ENCODE data around the gene RPL32. TPM values are rescaled to one million over a fixed set of nuclear protein-coding genes. Genes with fewer than 3 reads are reported as not detected.

The RPL32 gene
- total RNA-seq, 1 experiment from 2014 or later, result 1,853 TPM

DNA sequence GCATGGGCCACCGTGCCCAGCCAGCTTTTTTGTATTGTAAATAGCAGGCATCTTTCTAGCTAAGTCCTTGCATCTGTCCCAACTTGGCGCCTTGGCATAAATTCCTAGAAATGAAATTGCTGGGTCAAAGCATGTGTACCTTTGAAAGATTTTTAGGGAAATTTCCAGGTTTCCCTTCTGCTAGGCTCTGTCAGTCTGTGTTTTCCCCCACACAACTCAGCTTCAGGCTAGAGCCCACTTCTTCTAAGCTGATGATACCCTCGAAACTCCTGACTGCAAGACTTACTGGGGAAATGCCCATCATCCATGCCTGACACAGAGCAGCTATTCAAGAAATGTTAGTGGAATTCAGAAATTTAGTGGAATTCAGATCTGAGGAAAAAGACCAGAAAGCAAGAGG, 10.8 kb upstream of the RPL32 start:
- H3K9me3 ChIP-seq (ENCODE audit: control insufficient read depth in 1 of 2, insufficient read depth in 1 of 2, low read depth in 1 of 2, low read length in 2 of 2), result no peaks in the 10 kb centered on the region
- CTCF ChIA-PET, result interaction anchor here (1.6 kb wide), 1 partner anchor 11 kb away, joined by 8 read pairs; the partner anchor contains the start of gene RPL32
- no peak overlapping the region for H3K4me3 ChIP-seq (replicated peaks in 1 of 2; ENCODE audit: low read depth in 1 of 2, low read length in 2 of 2)
- no peaks in the 10 kb centered on the region for H4K20me1 ChIP-seq (ENCODE audit: insufficient read depth)
- H3K79me2 ChIP-seq (ENCODE audit: insufficient read depth, low read length), result no peaks in the 10 kb centered on the region
- RAD21 ChIA-PET (ENCODE audit: low non-redundant PET in 1 of 2, low total read pairs in 2 of 2, uncharacterized antibody in 2 of 2, unreplicated experiment in 2 of 2), result no interaction called here
- no peak overlapping the region for H3K9ac ChIP-seq (ENCODE audit: low read length)
- peaks cover 0 to 4% of the 10 kb centered on the region in 2 experiments; a peak in 1 of 4 replicates for H3K4me1 ChIP-seq (ENCODE audit: control insufficient read depth in 1 of 2, insufficient read depth in 2 of 2, low read length in 2 of 2)
- H3K9me2 ChIP-seq (ENCODE audit: insufficient read depth), result no peaks in the 10 kb centered on the region
- DNase-seq (ENCODE audit: low read depth, low spot score), result no peak
- H2AFZ ChIP-seq (ENCODE audit: low read depth, low read length, poor library complexity, severe bottlenecking), result no peak overlapping the region
- no peak overlapping the region for H3K4me2 ChIP-seq (ENCODE audit: low read length)
- H3K27me3 ChIP-seq (ENCODE audit: insufficient read depth, low read length), result peaks cover 9% of the 10 kb centered on the region; the same call in 1 of the 2 replicates
- intact Hi-C loops (cut with micrococcal nuclease), result no loop called here
- POLR2A ChIA-PET, result interaction anchor here (1.7 to 1.8 kb wide), 2 partner anchors 10 to 21 kb away, joined by 4 to 6 read pairs; partner anchors contain the start of gene RPL32
- no peak overlapping the region for H3K27ac ChIP-seq (ENCODE audit: low read depth, low read length)
- no TSS peak for BruUV-seq (replicated peaks)
- TF ChIP-seq, protein P1, sequence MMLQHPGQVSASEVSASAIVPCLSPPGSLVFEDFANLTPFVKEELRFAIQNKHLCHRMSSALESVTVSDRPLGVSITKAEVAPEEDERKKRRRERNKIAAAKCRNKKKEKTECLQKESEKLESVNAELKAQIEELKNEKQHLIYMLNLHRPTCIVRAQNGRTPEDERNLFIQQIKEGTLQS (IDR thresholded peaks at IDR 0.05), result no peak
- no peaks in the 10 kb centered on the region for H3K36me3 ChIP-seq (ENCODE audit: control insufficient read depth in 1 of 2, insufficient read depth in 2 of 2, low read length in 2 of 2)
- no peak for ATAC-seq

DNA sequence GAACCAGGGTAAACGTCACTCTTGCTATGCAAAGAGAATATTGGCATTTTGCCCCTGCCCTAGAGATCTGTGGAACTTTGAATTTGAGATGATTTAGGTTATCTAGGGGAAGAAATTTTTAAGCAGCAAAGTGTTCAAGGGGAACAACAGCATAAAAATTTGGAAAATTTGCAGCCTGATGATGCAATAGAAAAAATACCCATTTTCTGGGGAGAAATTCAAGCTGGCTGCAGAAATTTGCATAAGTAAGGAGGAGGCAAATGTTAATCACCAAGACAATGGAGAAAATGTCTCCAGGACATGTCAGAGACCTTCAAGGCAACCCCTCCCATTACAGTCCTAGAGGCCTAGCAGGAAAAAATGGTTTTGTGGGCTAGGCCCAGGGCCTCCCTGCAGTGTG, 4.4 kb upstream of the RPL32 start:
- Histone ChIP-seq H3K4me2 (ENCODE audit: low read length) (no peak overlapping the region), H2AFZ (ENCODE audit: low read depth, low read length, poor library complexity, severe bottlenecking) (no peak overlapping the region), H3K27ac (ENCODE audit: low read depth, low read length) (no peak overlapping the region), H3K4me1 (ENCODE audit: control insufficient read depth in 1 of 2, insufficient read depth in 2 of 2, low read length in 2 of 2) (peaks cover 0 to 5% of the 10 kb centered on the region in 2 experiments; a peak in 1 of 4 replicates), H3K9me2 (ENCODE audit: insufficient read depth) (no peaks in the 10 kb centered on the region), H4K20me1 (ENCODE audit: insufficient read depth) (no peaks in the 10 kb centered on the region), H3K36me3 (ENCODE audit: control insufficient read depth in 1 of 2, insufficient read depth in 2 of 2, low read length in 2 of 2) (peaks cover 0 to 1% of the 10 kb centered on the region in 2 experiments; a peak in 2 of 4 replicates), H3K9ac (ENCODE audit: low read length) (no peak overlapping the region), H3K4me3 (replicated peaks in 1 of 2; ENCODE audit: low read depth in 1 of 2, low read length in 2 of 2) (no peak overlapping the region), H3K9me3 (ENCODE audit: control insufficient read depth in 1 of 2, insufficient read depth in 1 of 2, low read depth in 1 of 2, low read length in 2 of 2) (no peaks in the 10 kb centered on the region), H3K27me3 (ENCODE audit: insufficient read depth, low read length) (no peaks in the 10 kb centered on the region), H3K79me2 (ENCODE audit: insufficient read depth, low read length) (peaks cover 6% of the 10 kb centered on the region)
- no peak for TF ChIP-seq JUND (IDR thresholded peaks at IDR 0.05)
- no peak for TF ChIP-seq CBX3 (IDR thresholded peaks at IDR 0.05; ENCODE audit: low read depth)
- DNase-seq (ENCODE audit: low read depth, low spot score) (no peak), ATAC-seq (no peak)
- ChIA-PET POLR2A (no interaction called here), CTCF (no interaction called here), RAD21 (ENCODE audit: low non-redundant PET in 1 of 2, low total read pairs in 2 of 2, uncharacterized antibody in 2 of 2, unreplicated experiment in 2 of 2) (no interaction called here)
- BruUV-seq (replicated peaks), result no TSS peak
- intact Hi-C loops (cut with micrococcal nuclease), result no loop called here
